HG02970 (cell line): ENCODE results near the gene IGFBP2.

Experiments used
- ATAC-seq: cut with Tn5 transposase; IDR thresholded peaks from one replicate; pipeline ENCODE4 v1.9.1; 2021; ENCODE audit warnings: mild to moderate bottlenecking, moderate library complexity, moderate number of reproducible peaks; ENCODE audit not compliant: unreplicated experiment, low FRiP score

The IGFBP2 gene

DNA sequence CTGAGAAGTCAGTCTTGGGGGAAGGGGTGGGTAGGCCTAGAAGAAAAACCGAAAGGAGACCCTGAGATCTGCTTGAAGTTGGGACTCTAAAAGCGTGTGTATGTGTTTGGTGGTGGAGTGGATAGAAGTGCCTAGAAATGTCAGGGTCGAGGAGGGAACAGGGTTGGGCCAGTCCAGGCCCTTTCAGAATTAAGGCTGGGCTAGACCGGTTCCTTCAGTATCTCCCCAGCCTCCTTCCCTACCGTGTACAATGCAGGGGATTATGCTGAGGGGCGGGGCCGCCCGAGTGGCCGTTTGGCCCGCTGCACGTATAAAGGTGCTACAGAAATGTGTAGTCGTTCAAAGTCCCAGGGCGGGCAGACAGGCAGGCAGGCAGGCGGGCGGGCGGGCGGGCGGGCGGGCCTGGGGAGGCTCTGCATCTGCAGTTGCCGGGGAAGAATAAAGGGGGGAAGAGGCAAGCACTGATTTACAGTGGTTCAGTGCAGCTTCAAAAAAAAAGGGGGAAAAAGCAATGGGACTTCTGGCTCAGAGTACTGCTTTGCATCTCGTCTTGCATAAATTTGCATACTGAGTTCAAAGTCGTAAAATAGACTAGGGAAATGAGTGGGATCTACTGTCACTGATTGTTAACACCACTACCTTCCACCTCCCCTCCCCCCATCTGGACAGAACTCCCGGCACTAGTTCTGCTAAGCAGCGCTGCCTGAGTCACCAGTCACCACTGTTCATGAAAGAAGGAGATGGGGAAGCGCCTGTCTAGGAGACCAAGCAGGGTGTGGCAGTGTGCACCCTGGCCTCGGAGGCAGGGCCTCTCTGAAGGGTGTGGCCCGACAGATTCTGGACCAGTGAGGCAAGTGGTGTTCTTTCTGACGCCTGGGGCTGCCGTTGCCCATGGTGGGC lies 3.6 kb downstream of the IGFBP2 start:
- ATAC-seq, result no peak

DNA sequence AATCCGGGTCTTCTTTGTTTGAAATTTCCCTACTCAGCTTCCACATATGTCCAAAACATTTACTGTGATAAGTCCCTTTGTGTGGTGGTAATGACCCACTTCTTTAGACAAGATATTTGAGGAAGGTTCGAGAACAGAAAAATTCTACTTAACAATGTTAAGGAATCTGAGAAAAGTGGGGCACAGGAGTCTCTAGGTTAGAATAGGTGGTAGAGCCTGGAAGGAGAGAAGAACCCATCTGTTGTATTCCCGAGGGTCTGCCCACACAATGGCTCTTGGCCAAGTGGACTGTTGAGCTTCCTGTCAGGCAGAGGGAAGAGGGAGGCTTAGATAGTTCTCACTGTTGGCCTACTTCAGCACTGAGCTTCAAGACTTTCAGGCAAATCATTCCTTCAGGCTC lies 4.3 kb downstream of the IGFBP2 start:
- ATAC-seq, result no peak

DNA sequence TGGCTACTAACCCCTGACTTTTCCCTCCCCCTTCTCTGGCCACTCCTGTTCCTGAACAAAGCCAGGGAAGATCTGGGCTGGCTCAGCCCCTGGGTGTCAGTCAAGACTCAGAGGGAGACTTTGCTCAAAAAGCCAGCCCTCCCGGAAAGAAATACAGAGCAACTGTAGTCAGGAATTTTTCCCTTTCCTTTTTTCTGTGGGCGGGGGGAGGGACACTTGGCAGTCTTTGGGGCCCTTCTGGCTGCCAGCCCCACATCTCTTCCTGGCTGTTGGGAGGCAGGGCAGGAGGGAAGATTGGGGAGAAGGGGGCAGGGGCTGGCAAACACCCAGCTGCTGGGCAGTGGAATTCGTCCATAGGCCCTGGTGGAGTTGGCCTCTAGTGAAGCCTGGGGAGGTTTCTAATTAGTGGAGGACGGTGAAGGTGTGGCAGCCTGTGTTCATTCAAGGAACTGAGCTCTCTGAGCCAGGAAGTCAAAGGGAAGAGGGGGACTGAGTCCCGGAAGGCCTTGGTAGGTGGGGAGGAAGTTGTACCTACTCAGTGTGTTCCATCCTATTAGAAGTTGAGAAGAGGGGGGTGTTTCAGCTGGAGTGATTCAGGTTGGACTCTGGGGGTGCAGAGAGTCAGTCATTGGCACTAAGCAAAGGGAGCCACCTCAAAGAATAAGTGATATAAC lies 10.9 kb downstream of the IGFBP2 start:
- ATAC-seq, result no peak

DNA sequence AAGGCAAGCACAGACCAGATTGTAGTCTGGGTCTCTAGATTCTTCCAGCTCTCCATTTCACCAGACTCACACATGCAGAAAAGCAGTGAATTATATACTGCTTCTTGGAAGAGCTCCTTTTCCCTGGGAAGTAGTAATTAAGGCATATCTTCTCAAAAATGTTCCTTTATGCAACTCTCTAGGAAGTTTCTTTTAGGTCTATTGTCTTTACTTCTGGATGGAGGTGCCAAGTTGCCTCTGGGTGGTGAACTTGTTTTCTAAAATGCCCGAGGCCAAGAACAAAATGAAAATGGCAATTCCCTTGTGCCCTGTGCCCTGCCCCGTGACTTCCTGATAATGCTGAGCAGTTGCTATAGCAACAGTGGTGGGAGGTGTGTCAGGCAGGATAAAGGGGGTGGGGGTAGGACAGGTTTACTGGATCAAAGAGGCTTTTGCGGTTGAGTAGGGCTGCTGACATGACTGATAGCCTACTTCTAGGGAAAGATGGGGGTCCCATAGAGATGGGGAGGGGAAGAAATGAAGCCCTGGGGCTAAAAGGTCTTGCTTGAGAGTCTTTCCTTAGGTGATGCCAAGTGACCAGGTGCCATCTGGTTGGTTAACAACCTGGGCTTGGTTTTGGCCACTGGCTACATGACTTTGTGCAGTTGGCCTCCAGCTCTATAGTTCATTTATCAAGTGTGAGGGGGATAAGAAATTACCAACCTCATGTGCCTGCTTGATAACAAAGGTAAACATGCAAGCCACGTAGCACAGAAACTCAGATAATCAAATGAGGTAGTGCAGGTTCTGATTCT lies 11.8 kb downstream of the IGFBP2 start:
- ATAC-seq, result no peak

DNA sequence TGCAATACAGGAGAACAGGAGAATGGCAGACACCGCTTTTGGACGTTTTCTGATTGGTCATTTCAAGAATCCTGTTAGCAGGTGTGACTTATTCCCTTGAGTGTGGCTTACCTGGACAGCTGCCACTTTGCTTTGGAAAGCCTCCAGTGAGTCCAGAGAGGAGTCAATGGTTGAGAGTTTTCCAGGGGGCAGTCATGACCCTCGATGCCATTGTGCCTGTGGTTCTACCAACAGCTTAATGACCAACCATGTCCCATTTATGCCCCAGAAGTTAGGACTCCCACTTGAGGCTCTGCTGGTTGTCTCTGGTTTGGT lies 12.4 kb downstream of the IGFBP2 start:
- ATAC-seq, result no peak

DNA sequence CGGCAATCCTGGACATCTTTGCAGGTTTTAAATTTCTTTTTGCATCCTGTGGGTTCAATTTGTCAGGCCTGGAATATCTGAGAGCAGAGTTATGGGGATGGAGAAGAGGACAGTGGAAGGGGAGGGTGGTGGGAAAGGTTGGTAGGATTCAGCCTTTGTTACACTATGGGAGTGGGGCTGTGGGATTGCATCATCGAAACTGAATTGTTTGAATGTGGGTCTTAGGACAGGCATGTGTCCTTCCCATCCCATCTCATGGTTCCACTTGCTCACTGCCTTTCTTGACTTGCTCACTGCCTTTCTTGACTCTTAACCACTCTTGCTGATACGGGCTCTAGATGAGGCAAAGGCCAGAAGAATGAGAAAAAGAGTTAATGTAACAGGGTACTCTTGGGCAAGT lies 12.9 kb downstream of the IGFBP2 start:
- no peak for ATAC-seq

DNA sequence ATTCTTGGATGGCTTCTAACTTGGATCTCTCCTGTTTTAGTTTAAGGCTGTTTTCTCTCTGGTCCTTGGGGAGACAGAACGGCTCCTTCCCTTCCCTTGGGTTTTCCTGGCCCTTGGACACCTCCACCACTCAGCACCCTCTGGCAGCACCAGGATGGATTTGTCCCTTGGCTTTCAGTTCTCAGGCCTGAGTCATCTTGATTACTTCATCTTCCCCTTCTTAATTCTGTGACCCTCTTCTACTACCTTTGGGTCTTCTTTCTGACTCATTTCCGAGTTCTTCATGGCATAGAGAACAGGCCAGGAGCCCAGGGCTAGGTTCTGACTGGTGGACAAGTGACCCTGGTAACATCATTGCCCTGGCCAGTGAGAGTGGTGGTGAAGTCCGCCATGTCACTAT lies 14.9 kb downstream of the IGFBP2 start:
- ATAC-seq, result no peak

DNA sequence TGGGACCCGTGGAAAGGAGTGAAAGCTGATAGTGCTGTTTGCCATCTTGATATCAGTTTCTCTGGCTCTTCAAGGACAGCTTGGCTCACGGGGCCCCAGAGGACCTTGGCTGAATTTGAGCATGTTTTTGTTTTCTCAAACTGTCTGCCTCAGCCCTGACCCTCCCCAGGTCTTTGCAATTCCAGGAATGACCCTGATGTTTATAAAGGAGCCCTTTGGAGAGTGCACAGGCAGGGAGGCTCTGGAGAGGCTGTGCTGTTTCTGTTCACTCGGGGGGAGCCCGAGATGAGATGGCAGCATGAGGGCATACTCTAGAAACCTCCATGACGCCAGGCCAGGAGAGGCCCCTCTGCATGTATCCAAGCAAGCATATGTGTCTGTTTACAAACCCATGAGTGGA lies 16.4 kb downstream of the IGFBP2 start:
- no peak for ATAC-seq

DNA sequence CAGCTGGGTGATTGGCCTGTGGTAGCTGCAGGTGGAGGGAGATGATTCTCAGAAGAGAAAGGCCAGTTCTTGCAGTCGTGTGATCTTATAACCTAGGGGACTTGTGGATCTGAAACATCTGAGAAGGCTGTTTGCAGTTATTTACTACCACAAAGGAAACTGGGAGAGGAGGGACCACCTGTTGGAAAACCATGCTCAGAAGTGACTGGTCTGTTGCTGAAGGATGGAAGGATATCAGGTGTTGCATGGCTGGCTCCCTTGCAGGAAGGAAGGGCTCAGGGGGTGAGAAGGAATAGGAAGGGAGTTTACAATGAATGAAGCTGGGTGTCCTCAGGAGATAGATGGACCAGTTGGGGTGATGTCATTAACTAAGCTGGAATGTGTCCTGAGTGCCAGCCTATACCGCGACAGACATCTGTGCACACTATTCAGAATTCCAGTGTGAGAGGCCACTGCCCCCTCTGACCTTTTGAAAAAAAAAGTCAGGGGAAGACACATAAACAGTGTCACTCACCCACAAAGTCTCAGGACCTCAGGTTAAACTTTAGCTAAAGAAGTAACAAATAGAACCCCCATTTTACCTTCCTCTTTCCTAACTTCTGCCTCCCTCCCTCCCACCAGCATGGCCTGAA lies 17.5 kb downstream of the IGFBP2 start:
- ATAC-seq, result no peak

DNA sequence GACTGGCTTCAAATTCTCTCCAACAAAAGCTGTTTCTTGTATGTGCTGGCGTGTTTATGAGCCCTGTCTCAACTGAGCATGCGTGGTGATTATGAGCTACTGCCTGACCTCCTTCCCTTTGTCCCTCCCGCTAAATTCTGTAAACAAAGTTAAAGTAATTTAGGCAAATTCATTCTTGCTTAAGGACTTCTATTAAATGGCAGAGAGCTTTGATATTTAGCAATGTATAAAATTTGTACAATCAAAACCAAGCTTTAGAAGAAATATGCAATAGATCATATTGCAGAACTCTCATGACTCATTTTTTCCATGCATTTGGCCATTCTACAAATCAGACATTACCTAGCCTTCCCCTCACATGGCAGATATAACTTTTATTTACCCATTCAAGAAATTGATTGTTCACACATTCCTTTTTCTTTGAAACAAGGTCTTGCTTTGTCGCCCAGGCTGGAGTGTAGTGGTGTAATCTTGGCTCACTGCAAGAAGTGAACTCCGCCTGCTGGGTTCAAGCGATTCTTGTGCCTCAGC lies 18.2 kb downstream of the IGFBP2 start:
- no peak for ATAC-seq

DNA sequence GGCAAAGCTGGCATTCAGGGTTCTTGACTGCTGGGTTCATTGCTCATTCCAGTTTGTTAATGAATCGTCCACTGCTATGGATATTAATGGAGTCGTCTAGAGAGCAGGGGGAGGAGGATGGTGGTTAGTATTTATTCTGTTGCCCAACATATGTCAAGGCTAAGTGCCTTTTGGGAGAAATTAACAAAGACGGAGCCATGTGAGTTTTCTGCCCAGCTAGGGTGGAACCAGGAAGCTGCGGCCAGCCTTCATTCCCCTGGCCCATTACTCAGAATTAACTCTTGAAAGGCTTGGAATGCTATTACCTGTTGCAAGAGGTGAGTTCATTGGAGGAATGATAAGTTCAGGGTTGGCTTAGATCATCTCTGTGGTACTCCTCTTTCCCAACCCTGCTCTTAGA lies 19.3 kb downstream of the IGFBP2 start:
- no peak for ATAC-seq

DNA sequence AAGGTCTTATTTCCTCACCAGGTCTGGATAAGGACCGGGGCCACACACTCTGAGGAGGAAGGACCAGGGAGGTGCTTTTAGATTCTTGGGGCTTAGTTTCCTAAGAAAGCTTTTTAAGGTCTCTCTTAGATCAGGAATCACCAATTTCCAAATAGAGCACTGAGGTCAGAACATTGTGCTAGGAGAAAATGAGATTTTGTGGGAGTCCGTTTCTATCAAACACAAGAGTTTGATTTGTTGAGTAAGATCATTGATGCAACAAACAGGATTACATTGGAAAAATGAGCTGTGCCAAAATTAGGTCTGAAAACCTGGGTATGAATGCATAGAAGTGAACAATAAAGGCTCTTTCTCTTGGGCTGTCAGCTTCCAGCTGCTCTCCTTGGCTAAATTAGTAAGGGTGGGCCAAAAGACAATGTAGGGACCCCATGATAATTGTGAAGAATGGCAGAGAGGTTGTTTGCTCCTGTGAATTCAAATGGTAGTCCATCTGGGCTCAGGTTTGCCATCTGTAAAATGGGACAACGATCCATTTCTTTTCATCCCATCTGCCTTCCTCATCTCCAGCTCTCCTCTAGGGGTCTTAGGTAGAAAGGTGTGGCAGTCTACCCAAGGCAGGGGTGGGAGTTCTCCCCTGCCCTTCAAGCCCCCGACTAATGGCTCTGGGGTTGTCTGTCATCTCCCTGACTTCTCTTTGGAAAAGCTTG lies 20.0 kb downstream of the IGFBP2 start:
- no peak for ATAC-seq

DNA sequence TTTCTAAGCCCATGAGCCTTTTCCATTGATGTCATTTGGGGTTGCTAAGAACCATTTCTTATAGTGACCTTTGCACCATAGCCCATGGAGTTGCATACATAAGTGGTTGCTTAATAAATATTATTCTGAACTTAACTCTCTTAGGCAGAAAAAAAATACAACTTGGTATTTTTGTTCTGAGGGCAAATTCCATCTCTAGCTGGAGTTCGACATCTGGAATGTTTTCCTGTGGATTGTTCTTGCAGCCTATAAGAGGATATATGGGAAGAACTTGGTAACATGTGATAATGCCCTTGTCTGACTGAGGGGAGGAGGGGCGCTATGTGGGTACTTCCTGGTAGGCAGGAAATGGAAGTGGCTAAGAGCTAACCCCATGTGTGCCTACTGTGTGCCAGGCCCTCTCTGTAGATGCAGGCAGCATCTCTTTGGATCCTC lies 20.7 kb downstream of the IGFBP2 start:
- no peak for ATAC-seq

DNA sequence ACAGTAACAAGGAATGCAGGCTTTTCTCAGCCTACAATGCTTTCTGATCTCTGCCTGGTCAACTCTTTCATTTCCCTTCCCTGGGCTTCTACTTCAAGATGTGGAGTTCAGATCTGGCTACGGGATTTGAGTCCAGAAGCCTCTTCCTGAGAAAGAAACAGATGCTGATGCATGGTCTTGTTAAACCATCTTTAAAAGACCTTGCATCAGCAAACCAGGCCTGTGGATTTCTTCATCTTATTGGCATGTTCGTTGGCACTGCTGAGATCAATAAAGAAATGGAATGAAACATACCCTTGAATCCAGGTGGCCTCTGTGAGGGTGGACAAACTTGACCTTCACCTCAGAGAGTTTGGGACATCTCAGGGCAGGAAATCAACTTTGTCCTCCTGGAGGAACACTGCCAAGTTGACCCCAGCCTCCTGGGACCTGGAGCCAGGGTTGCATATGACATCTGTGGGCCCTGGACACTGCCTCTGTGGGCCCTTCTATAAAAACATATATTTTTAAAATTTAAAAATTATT lies 21.4 kb downstream of the IGFBP2 start:
- ATAC-seq, result no peak

DNA sequence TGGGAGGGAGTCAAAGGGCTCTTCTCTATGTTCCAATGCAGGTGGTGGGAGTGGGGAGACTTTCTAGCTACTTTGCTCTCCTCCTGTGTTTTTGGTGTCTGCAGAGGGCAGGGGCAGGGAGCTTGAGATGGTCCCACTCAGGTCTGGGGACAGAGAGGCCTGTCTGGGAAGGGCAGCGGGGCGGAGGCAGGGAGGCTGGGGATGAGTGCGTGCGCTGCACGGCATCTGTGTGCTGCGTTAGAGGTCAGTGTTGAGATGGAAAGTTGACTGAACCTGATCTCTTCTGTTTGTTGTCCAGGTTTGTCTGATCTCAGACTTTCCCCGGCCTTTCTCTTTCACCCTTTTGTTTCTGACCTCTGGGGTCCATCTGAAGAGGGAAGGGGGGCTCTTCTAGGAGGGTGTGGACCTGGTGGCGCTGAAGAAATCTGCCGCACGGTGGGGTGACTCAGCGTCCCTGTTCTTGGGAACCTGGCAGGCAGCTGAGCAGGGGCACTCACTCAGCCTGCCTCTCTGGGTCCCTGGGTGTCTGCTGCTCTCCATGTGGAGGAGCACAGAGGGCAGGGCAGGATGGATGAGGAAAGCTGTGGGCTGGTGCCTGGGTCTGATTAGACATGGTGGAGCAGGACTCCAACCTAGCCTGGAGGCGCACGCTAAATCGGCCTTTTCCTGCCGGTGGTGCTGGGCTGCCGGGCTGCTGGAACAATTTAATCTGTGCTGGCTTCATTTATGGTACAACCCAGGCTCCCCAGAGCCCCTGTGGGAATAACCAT lies 24.1 kb downstream of the IGFBP2 start:
- no peak for ATAC-seq

DNA sequence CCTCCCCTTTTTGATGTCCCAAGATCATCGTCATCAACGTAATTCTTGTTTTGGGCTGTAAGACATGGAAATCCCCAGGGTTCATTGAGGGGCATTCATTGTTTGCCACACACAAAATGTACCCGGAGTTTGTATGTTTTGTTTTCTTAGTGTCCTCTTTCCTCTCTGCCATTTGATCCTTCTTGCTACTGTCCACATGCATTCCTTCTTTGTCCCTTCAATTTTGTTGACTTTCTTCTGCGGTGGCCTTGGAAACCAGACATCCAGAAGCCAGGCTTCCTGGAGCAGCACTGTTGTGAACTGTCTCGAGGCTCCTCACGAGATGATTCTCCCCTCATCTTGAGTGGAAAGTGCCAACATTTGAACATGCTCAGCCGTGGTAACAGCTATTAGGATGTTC lies 24.8 kb downstream of the IGFBP2 start:
- no peak for ATAC-seq

DNA sequence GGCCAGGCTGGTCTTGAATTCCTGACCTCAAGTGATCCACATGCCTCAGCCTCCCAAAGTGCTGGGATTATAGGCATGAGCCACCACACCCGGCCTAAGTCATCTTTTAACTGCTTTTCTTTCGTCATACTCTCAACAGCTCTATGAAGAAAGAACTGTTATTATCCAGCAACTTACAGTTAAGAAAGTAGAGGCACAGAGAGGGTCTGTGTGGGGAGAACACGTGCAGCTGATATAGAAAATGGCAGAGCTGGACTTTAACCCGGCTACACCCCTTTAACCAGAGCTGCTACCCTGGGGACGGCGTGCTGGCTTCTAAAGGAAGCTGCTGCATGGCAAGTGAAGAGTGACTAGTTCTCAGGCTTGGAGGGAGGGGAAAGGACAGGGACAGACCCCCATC lies 25.5 kb downstream of the IGFBP2 start:
- ATAC-seq, result no peak

DNA sequence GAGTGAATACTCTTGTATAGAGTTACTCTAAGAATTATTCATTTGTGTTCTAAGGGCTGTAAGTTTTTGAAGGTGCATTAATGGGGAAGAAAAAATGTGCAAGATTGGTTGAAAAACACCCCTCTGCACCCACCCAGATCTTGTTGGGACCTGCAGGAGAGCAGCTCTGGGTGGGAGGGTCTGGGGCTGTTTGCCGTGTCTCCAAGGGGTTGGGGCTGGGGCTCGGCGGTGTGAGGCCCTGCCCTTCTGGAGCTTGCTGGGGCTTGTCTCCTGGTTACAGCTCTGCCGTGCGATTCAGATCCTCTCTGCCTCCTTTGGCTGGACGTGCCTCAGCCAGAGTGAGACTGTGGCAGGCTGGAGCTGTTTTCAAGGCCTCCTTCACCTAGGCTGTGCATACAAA lies 26.1 kb downstream of the IGFBP2 start:
- no peak for ATAC-seq

DNA sequence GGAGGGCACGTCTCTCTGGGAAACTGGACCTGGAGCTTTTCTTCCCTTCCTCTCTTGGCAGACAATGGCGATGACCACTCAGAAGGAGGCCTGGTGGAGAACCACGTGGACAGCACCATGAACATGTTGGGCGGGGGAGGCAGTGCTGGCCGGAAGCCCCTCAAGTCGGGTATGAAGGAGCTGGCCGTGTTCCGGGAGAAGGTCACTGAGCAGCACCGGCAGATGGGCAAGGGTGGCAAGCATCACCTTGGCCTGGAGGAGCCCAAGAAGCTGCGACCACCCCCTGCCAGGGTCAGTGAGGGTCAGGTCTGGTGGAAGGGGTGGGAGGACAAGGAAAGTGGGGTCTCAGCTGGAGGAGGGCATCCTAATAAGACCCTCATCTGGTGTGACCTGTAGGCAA lies 27.3 kb downstream of the IGFBP2 start:
- ATAC-seq, result no peak
